ENCODE data around the gene JMJD8.

Gene JMJD8

GRCh38 chr16:632486-633335 lies 51.4 kb downstream of the JMJD8 start:
- no peaks in the 10 kb centered on the region for H3K79me2 ChIP-seq (ENCODE audit: control insufficient read depth, insufficient read depth, low read length)
- no peak overlapping the region for H3K23ac ChIP-seq (ENCODE audit: low read length)

DNA sequence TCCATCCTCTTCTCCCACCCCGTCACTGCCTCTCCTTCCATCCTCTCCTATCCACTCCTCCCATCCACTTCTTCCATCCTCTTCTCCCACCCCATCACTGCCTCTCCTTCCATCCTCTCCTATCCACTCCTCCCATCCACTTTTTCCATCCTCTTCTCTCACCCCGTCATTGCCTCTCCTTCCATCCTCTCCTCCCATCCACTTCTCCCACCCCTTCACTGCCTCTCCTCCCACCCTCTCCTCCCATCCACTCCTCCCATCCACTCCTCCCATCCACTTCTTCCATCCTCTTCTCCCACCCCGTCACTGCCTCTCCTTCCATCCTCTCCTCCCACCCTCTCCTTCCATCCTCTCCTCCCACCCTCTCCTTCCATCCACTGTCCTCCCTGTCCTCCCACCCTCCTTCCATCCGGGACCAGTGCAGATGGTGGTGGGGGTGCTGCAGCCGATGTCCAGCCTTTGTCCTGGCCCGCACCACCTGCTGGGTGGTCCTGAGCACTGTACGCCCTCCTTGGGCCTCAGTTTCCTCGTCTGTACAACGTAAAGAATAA lies 52.3 kb downstream of the JMJD8 start:
- Histone ChIP-seq H3K79me2 (ENCODE audit: control insufficient read depth, insufficient read depth, low read length) (no peaks in the 10 kb centered on the region), H3K4ac (ENCODE audit: low read depth, low read length) (no peak overlapping the region), H3K79me1 (ENCODE audit: low read length) (peaks cover 2% of the 10 kb centered on the region), H3K4me3 (ENCODE audit: low read length) (no peak overlapping the region), H3K36me3 (ENCODE audit: control insufficient read depth, insufficient read depth, low read length) (no peaks in the 10 kb centered on the region), H2BK15ac (replicated peaks; ENCODE audit: low read depth) (no peak overlapping the region), H3K27ac (ENCODE audit: low read depth, low read length) (no peak overlapping the region), H3K27me3 (ENCODE audit: insufficient read depth, low read length, poor library complexity) (no peaks in the 10 kb centered on the region), H3K23ac (ENCODE audit: low read length) (no peak overlapping the region), H2AK5ac (ENCODE audit: low read length) (no peak overlapping the region), H3K4me2 (ENCODE audit: low read length) (no peak overlapping the region), H3K4me1 (ENCODE audit: control insufficient read depth, low read depth, low read length) (peaks cover 6% of the 10 kb centered on the region), H4K5ac (ENCODE audit: low read length) (no peak overlapping the region), H2BK5ac (ENCODE audit: low read length) (no peak overlapping the region), H4K8ac (ENCODE audit: low read depth, low read length) (no peak overlapping the region), H3K18ac (ENCODE audit: low read length) (no peak overlapping the region), H3K56ac (ENCODE audit: low read length) (no peak overlapping the region), H3K9ac (ENCODE audit: low read length) (no peak overlapping the region), H2BK120ac (ENCODE audit: low read depth, low read length) (no peak overlapping the region)
- DNase-seq = no peak
- no CpG with 5 or more reads among the region's 9 CpGs for WGBS (ENCODE audit: extremely low coverage, insufficient coverage, low lambda C conversion rate)

More at GRCh38 chr16:632486-633335, 51.4 kb downstream of the JMJD8 start:
- Histone ChIP-seq H3K27ac (ENCODE audit: low read depth, low read length) (no peak overlapping the region), H2BK120ac (ENCODE audit: low read depth, low read length) (no peak overlapping the region), H3K79me1 (ENCODE audit: low read length) (peaks cover 2% of the 10 kb centered on the region), H4K8ac (ENCODE audit: low read depth, low read length) (no peak overlapping the region), H3K18ac (ENCODE audit: low read length) (no peak overlapping the region), H3K4me3 (ENCODE audit: low read length) (no peak overlapping the region), H3K4me2 (ENCODE audit: low read length) (no peak overlapping the region), H3K4me1 (ENCODE audit: control insufficient read depth, low read depth, low read length) (peaks cover 8% of the 10 kb centered on the region), H3K27me3 (ENCODE audit: insufficient read depth, low read length, poor library complexity) (no peaks in the 10 kb centered on the region), H3K56ac (ENCODE audit: low read length) (no peak overlapping the region), H3K4ac (ENCODE audit: low read depth, low read length) (no peak overlapping the region), H2BK5ac (ENCODE audit: low read length) (no peak overlapping the region), H4K5ac (ENCODE audit: low read length) (no peak overlapping the region), H2AK5ac (ENCODE audit: low read length) (no peak overlapping the region), H3K36me3 (ENCODE audit: control insufficient read depth, insufficient read depth, low read length) (no peaks in the 10 kb centered on the region), H2BK15ac (replicated peaks; ENCODE audit: low read depth) (no peak overlapping the region), H3K9ac (ENCODE audit: low read length) (no peak overlapping the region)
- WGBS (ENCODE audit: extremely low coverage, insufficient coverage, low lambda C conversion rate) = no CpG with 5 or more reads among the region's 67 CpGs
- DNase-seq = no peak

All from mesendoderm (in vitro differentiated cells).